Kasumi-1 (cell line): ENCODE results near the gene PRDM15.

Source experiments
- DNase-seq, 2 experiments: peaks; one replicate each; lab custom pipeline; 2025; lab: John Stamatoyannopoulos, UW

PRDM15 gene

GRCh38 chr21:41778930-41779600 lies 100.1 kb downstream of the PRDM15 start:
- DNase-seq, result no peak

- DNase-seq, result peak; percentile 30 to 52
Observed at GRCh38 chr21:41777951-41778815, 101.0 kb downstream of the PRDM15 start.

DNA sequence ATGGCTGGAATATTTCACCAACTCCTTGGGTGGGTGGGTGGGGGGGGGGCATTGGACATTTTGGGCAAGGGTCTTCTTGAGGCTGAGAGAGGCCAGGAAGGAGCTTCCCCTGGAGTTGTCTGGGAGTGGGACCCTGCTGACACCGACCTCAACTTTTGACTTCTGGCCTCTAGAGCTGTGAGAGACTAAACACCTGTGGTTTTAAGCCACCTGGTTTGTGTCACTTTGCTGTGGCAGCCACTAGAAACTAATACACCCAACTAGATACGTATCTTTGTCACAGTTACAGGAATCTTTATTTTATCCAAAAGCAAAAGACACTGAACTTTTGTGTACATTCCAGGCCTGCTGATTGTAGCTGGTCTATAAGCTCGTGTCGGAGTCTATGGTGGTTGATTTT lies 102.4 kb downstream of the PRDM15 start:
- DNase-seq, result no peak

- DNase-seq, result no peak
Observed at GRCh38 chr21:41775149-41775472, 104.0 kb downstream of the PRDM15 start.

DNA sequence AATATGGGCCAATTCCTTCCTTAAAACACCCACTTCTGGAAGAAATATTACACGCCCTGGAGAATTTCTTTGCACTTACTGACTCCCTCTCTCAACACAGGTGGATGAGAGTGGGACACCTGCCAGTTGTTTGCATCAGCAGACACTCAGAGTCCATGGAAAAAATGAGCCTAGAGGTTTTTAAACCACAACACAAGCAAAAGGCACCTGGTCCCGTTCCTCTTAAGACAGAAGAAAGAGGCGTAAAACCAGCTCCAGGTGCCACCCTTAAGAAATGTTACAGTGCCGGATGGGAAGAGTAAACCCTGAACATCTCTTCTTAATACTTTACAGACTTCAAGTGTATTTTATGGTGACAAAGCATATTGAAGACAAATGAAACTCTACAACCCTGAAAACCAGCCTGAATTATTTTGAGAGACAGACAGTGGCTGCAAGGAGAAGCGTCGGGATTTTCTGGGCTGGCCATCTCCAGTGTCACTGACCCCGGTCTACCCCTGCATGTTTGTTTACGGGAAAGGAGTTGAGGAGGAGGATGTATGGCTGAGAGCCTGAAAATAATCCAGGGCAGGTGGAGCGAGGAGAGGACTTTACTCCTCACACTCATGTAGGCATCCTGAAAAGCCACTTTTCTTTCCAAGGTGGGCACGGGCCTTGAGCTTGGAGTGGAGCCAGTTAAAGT lies 104.5 kb downstream of the PRDM15 start:
- no peak for DNase-seq

DNA sequence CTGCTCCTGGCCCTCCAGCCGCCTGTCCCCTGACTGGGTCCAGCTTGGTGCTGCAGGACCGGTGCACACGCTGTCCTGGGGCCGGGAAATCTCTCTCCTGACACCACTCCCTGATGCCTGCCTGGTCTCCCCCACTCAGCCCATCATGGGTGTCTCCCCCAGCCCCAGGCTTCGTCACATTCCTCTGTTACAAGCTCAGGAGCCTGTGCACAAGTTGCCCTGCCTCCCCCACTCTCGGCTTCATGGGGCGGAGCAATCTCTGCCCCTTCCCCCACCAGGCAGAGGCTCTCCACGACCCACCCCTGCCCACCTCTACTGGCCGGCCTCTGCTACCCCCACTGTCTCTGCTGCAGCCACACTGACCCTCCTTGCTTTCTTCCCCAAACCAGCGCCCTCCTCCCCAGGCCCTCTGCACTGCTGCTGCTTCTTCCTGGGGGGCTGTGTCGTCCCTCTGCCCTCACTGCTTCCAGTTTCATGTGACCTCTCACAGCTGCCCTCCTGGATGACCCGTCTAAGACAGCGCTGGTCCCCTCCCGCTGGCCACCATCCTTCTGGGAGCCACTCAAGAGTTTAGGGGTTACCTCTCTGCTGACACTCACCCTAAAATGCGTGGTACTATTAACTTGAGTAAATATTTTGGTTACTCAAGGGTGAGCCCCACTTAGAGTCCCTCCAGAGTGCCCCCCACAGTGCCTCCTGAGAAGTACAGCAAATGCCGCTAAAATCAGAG lies 106.6 kb downstream of the PRDM15 start:
- DNase-seq, result no peak

DNA sequence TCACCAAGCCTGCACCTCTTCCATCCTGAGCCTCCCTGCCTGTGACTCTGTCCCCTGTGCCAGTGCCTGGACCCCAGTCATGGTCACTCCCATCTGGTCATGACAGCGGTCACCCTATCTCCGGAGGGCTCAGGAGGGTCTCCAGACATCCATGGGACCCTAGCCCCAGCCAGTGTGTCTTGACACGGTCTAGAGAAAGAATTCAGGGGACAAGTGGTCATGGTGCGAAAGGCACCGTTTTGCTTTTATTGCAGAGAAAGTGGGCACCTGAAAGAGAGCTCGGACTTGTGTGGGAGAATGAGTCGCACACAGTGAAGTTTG lies 107.6 kb downstream of the PRDM15 start:
- no peak for DNase-seq

GRCh38 chr21:41770901-41771624 lies 108.1 kb downstream of the PRDM15 start:
- DNase-seq, result no peak

DNA sequence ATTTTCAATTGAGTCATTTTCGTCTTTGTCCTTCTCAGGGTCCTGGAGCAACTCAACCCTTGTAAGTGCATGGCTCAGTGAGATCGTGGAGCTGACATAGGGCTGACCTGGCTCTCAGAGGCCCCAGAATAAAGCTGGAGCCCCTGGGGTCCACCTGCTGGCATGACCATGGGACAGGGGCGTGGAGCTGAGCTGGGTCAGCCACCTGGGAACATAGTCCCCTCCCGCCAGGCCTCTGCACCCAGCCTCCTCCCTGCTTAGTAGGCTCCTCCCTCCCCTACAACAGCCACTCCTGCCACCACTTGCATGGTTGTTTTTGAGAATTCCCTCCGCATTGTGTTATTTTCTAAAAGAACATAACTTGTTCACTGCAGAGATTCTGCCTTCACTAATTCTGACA lies 109.2 kb downstream of the PRDM15 start:
- no peak for DNase-seq

- no peak for DNase-seq
Observed at GRCh38 chr21:41769521-41769920, 109.6 kb downstream of the PRDM15 start.

- DNase-seq, result no peak
Observed at GRCh38 chr21:41769111-41769510, 110.0 kb downstream of the PRDM15 start.

DNA sequence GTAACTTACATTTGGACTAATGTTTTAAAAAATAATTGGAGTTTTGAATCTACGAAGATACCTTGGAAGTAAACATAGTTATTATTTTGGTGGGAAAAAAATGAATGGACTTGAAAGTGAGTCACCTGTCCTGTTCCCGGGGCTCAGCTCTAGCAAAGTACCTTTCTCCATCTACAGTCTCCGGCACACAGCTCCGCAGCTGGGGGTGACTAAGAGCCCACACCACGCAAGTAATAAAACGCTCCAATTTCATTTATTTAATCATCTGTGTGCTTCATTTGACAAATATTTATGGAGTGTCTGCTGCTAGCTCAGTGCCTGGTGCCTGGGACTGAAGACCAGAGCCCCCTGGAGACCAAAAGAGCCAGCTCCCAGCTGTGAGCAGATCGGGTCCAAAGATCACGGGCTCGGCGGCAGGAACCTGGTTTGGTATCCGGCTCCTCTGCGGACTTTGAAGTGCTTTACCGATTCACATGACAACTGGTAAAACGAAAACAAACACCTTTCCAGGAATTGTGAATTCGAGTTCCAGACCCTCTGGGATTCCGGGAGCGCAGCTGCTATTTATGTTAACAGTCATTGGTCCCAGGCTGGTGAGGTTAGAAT lies 110.6 kb downstream of the PRDM15 start:
- peak; percentile 28 to 31 for DNase-seq

DNA sequence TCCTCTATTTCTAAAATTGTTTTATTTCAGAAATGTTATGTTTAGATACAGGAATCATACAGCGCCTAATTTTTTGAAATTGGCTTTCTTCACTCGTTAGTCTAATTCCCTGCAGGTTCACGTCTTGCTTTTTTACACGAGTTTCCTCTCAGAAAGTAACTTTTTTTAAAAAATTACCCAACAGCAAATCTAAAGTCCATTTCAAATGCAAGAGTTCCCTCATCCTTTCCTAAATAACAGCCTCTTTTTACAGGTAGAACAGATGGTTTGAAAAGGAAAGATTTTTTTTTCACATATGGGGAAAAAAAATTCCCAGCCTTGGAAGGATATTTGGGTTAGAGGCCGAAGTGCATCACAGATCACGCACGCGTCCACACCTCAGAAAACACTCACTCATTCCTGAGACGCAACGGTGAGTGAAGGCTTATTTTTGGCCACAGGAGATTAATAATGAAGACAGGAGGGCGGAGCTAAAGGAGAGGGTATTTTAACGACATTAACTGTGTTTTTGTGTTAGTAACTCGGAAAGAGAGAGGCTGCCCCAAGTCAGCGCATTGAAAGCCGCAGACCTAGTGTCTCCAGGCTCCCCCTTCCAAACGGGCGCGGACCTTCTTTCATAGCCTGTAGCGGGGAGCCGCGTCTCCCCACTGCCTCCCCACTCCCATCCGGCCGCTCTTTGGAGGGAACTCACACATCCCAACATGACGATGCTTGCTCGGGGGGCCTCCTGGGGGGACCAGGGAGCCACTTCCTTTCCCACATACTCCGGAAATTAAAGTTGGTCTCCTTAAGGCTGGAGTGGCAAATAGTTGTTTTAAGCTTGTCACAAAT lies 111.3 kb downstream of the PRDM15 start:
- DNase-seq, result peak; percentile 18 to 38

GRCh38 chr21:41766883-41767605 lies 112.1 kb downstream of the PRDM15 start, which contains the start of gene RIPK4:
Gene RIPK4, minus strand, starts transcription at chr21:41767052. Its CDS starts 11 bp downstream, at chr21:41767041.
- DNase-seq, result no peak

DNA sequence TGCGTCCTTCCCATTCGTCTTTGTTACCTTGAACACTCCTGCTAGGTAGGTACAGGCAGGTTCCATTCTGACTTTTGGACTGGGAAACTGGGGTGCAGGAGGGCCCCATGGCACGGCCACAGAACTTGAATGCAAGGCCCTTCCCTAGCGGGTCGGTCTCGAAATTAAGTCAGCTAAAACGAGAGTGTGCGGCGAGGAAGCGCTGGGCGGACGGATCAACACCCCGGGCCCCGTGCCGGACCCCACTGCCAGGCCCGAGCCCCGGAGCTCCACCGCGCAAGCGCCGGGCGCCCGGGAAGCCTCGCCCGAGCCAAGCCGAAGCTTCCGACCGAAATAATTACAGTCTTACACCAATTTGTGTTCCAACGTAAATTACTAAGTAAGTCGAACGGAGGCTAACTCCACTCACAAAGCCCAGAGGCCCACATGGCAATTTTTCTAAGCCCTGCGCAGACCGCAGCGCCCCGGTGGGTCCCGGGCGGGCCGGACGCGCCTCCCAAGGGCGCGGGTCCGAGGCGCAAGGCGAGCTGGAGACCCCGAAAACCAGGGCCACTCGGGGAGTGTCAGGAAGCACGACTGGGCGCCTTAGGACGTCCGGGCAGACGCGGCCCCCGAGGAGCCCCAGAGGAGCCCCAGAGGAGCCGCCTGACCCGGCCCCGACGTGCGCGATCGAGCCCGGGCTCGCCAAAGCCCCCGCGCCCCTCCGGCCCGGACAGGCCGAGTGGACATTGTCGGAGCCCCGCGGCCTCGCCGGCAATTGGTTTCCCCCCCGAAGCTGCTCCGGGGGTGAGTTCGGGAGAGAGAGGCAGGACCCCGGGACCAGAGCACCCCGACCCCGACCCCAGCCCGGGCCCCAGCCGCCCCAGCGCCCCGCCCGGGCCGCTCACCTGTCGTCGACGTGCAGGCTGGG lies 112.9 kb downstream of the PRDM15 start:
- DNase-seq, result no peak

- no peak for DNase-seq
Observed at GRCh38 chr21:41765420-41765821, 113.7 kb downstream of the PRDM15 start.

- no peak for DNase-seq
Observed at GRCh38 chr21:41764558-41765419, 114.4 kb downstream of the PRDM15 start.

DNA sequence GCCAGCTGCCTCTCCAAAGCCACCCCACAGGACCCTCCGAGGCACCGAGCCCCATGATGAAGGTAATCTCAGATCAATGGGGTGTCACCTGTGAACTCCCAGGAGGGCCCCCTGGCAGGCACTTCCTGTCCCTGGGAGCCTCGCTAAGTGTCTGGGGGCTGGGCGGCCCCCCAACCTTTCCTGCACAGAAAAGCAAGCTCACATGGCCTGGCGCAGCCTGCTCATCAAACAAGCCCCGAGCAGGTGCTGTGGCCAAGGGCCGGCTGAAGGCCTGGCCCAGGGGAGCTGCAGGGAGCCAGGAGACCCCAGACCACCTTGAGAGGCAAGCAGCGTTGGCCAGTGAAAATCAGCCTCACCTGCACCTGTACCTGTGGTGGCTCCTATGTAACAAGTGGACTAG lies 115.1 kb downstream of the PRDM15 start:
- no peak for DNase-seq
